ENCODE data around the gene LILRB1. TPM values are rescaled to one million over a fixed set of nuclear protein-coding genes. Genes with fewer than 3 reads are reported as not detected.

LILRB1 gene
- total and polyA plus RNA-seq, 9 of the 15 experiments (the other 6 are each of a cell fraction or from before 2014, with no cell fraction given), result not detected

- TF ChIP-seq CBX3 (IDR thresholded peaks at IDR 0.05; ENCODE audit: borderline replicate concordance in 1 of 2, low read length in 2 of 2), result no peak
- TF ChIP-seq, protein P1, sequence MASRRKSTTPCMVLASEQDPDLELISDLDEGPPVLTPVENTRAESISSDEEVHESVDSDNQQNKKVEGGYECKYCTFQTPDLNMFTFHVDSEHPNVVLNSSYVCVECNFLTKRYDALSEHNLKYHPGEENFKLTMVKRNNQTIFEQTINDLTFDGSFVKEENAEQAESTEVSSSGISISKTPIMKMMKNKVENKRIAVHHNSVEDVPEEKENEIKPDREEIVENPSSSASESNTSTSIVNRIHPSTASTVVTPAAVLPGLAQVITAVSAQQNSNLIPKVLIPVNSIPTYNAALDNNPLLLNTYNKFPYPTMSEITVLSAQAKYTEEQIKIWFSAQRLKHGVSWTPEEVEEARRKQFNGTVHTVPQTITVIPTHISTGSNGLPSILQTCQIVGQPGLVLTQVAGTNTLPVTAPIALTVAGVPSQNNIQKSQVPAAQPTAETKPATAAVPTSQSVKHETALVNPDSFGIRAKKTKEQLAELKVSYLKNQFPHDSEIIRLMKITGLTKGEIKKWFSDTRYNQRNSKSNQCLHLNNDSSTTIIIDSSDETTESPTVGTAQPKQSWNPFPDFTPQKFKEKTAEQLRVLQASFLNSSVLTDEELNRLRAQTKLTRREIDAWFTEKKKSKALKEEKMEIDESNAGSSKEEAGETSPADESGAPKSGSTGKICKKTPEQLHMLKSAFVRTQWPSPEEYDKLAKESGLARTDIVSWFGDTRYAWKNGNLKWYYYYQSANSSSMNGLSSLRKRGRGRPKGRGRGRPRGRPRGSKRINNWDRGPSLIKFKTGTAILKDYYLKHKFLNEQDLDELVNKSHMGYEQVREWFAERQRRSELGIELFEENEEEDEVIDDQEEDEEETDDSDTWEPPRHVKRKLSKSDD (conservative IDR thresholded peaks at IDR 0.05; ENCODE audit: low read length), result no peak
- TF ChIP-seq ZKSCAN3 (CRISPR knock-in tag; IDR thresholded peaks at IDR 0.05), result no peak
- TF ChIP-seq, protein P2, sequence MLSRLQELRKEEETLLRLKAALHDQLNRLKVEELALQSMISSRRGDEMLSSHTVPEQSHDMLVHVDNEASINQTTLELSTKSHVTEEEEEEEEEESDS (CRISPR knock-in tag; IDR thresholded peaks at IDR 0.05), result no peak
- TF ChIP-seq MYC (IDR thresholded peaks at IDR 0.05; ENCODE audit: low read depth, low read length), result no peak
- TF ChIP-seq MYC (CRISPR knock-in tag; IDR thresholded peaks at IDR 0.05; ENCODE audit: borderline replicate concordance, low read depth), result no peak
- no peak for TF ChIP-seq SETDB1 (IDR thresholded peaks at IDR 0.05; ENCODE audit: low read length)
- TF ChIP-seq SMARCB1 (IDR thresholded peaks at IDR 0.05; ENCODE audit: insufficient read length, low read depth), result no peak
- no peak for TF ChIP-seq ZSCAN29 (IDR thresholded peaks at IDR 0.05)
- no peak for TF ChIP-seq TAF1 (IDR thresholded peaks at IDR 0.05; ENCODE audit: control insufficient read depth, extremely low read depth, insufficient read depth, low read length, severe bottlenecking)
- no peak for TF ChIP-seq ZNF639 (CRISPR knock-in tag; conservative IDR thresholded peaks at IDR 0.05 in 1 of 2, IDR thresholded peaks at IDR 0.05 in 1 of 2)
Observed at GRCh38 chr19:54606891-54607784, 23.1 kb upstream of the LILRB1 start (continued).
